HEK293T (cell line): ENCODE measurements around the gene MYL3.

Experiments
- CTCF ChIA-PET: fragments of 350-600 bp; formaldehyde crosslinking; extraction: SDS; loops from one replicate; lab custom pipeline; 2021; ENCODE audit warnings: antibody characterized with exemption, inconsistent platforms; lab: Yijun Ruan, JAX
- POLR2A ChIA-PET: fragments of 350-600 bp; formaldehyde crosslinking; extraction: SDS; loops from one replicate; lab custom pipeline; 2020; ENCODE audit warnings: antibody characterized with exemption, inconsistent platforms; lab: Yijun Ruan, JAX
- DNase-seq: peaks from one replicate; pipeline ENCODE4 v3.0.0; 2012; ENCODE audit warnings: mixed read lengths; ENCODE audit errors: extremely low spot score
- ARNT ChIP-seq: fragments of 450-650 bp; IDR thresholded peaks from 2 replicates; pipeline ENCODE4 v1.6.1; 2017; ENCODE audit warnings: mild to moderate bottlenecking
- BHLHE40 ChIP-seq: fragments of 450-650 bp; IDR thresholded peaks from 2 replicates; pipeline ENCODE4 v1.6.1; 2016; ENCODE audit warnings: mild to moderate bottlenecking, moderate library complexity, borderline replicate concordance
- CTBP1 ChIP-seq: fragments of 450-650 bp; IDR thresholded peaks from 2 replicates; pipeline ENCODE4 v1.6.1; 2016; ENCODE audit warnings: borderline replicate concordance
- ELF4 ChIP-seq: fragments of 450-650 bp; IDR thresholded peaks from 2 replicates; pipeline ENCODE4 v1.6.1; 2017; ENCODE audit warnings: antibody characterized with exemption
- FOXA1 ChIP-seq: fragments of 450-650 bp; IDR thresholded peaks from 2 replicates; pipeline ENCODE4 v1.6.1; 2016; ENCODE audit warnings: mild to moderate bottlenecking
- FOXK2 ChIP-seq: fragments of 450-650 bp; IDR thresholded peaks from 2 replicates; pipeline ENCODE4 v1.6.1; 2016; ENCODE audit warnings: mild to moderate bottlenecking
- FOXM1 ChIP-seq: fragments of 450-650 bp; IDR thresholded peaks from 2 replicates; pipeline ENCODE4 v1.6.1; 2017; ENCODE audit warnings: mild to moderate bottlenecking, borderline replicate concordance
- HDGF ChIP-seq: fragments of 450-650 bp; IDR thresholded peaks from 2 replicates; pipeline ENCODE4 v1.6.1; 2017; ENCODE audit warnings: antibody characterized with exemption, borderline replicate concordance
- L3MBTL2 ChIP-seq: fragments of 450-650 bp; conservative IDR thresholded peaks from 2 replicates; pipeline ENCODE4 v1.6.1; 2016; ENCODE audit warnings: mild to moderate bottlenecking
- LEF1 ChIP-seq: fragments of 450-650 bp; IDR thresholded peaks from 2 replicates; pipeline ENCODE4 v1.6.1; 2017; ENCODE audit warnings: mild to moderate bottlenecking, borderline replicate concordance
- NFRKB ChIP-seq: fragments of 450-650 bp; IDR thresholded peaks from 2 replicates; pipeline ENCODE4 v1.6.1; 2016; ENCODE audit warnings: mild to moderate bottlenecking, moderate library complexity
- PKNOX1 ChIP-seq: fragments of 450-650 bp; IDR thresholded peaks from 2 replicates; pipeline ENCODE4 v1.6.1; 2016
- SP1 ChIP-seq: fragments of 450-650 bp; IDR thresholded peaks from 2 replicates; pipeline ENCODE4 v1.6.1; 2017
- SUZ12 ChIP-seq: fragments of 450-650 bp; IDR thresholded peaks from 2 replicates; pipeline ENCODE4 v1.6.1; 2016; ENCODE audit warnings: mild to moderate bottlenecking
- TARDBP ChIP-seq: fragments of 450-650 bp; IDR thresholded peaks from 2 replicates; pipeline ENCODE4 v1.6.1; 2016
- ZNF384 ChIP-seq: fragments of 450-650 bp; IDR thresholded peaks from 2 replicates; pipeline ENCODE4 v1.6.1; 2016

MYL3 gene

GRCh38 chr3:46895204-46895660, 32.0 kb upstream of the MYL3 start:
- TF ChIP-seq BHLHE40 (no peak), CTBP1 (no peak), TARDBP (peak; percentile 74; the same call in 1 of the 2 replicates)
- CTCF ChIA-PET, result interaction anchor here (0.6 to 2.1 kb wide), 11 partner anchors 10 to 373 kb away, joined by 3 to 11 read pairs (median 4); no protein-coding TSS in a partner anchor
- POLR2A ChIA-PET, result no interaction called here
- peak; percentile 75 for DNase-seq

- CTCF ChIA-PET, result interaction anchor here (0.7 to 2.1 kb wide), 7 partner anchors 9 to 300 kb away, joined by 3 to 11 read pairs (median 4); no protein-coding TSS in a partner anchor
- no peak for DNase-seq
- TF ChIP-seq FOXM1 (no peak), TARDBP (no peak), NFRKB (no peak), FOXK2 (no peak), PKNOX1 (no peak), FOXA1 (no peak), CTBP1 (no peak), SUZ12 (no peak), L3MBTL2 (no peak)
- POLR2A ChIA-PET, result no interaction called here
These were observed 31.0 kb upstream of the MYL3 start for GRCh38 chr3:46894256-46894655.

GRCh38 chr3:46893763-46894162, 30.5 kb upstream of the MYL3 start:
- CTCF ChIA-PET, result no interaction called here
- no peak for DNase-seq
- TF ChIP-seq BHLHE40, result no peak
- no peak for TF ChIP-seq PKNOX1
- no peak for TF ChIP-seq ARNT
- no peak for TF ChIP-seq ZNF384
- POLR2A ChIA-PET, result no interaction called here

GRCh38 chr3:46893146-46893748, 30.0 kb upstream of the MYL3 start:
- no peak for DNase-seq
- POLR2A ChIA-PET, result no interaction called here
- TF ChIP-seq TARDBP (no peak), HDGF (no peak), CTBP1 (no peak), SP1 (no peak), ZNF384 (no peak), PKNOX1 (no peak)
- CTCF ChIA-PET, result no interaction called here

- no peak for DNase-seq
- TF ChIP-seq L3MBTL2 (no peak), ZNF384 (no peak), ELF4 (no peak), SUZ12 (no peak), LEF1 (no peak), NFRKB (no peak), FOXK2 (no peak), ARNT (no peak), FOXA1 (no peak), TARDBP (no peak), HDGF (no peak), BHLHE40 (no peak), SP1 (no peak), PKNOX1 (no peak), CTBP1 (no peak)
- ChIA-PET CTCF (no interaction called here), POLR2A (no interaction called here)
These were observed 29.3 kb upstream of the MYL3 start for GRCh38 chr3:46892285-46893145.

- ChIA-PET POLR2A (no interaction called here), CTCF (interaction anchor here (0.6 to 1.1 kb wide), 3 partner anchors 13 to 918 kb away, joined by 3 read pairs; no protein-coding TSS in a partner anchor)
- no peak for DNase-seq
- TF ChIP-seq HDGF (no peak), L3MBTL2 (no peak), PKNOX1 (no peak), TARDBP (no peak)
These were observed 27.9 kb upstream of the MYL3 start for GRCh38 chr3:46891132-46891531.
